Measurements from ENCODE around the gene TNFRSF21.

GRCh38 chr6:47256981-47257730 lies 52.5 kb downstream of the TNFRSF21 start:
- no peak for TF ChIP-seq CTCF (IDR thresholded peaks at IDR 0.05; ENCODE audit: low read length)
- no peak for TF ChIP-seq EZH2 (optimal IDR thresholded peaks at IDR 0.05; ENCODE audit: low read depth, low read length)
- TF ChIP-seq EZH2phosphoT487 (IDR thresholded peaks at IDR 0.05; ENCODE audit: low read length), result no peak
